Stomach (tissue), 4 donors: ENCODE data around the gene ATP11A.

Experiments used
- CTCF ChIP-seq, 7 experiments: fragments of 450-650 bp in 4 of 7; fragments of 200-600 bp in 3 of 7; sonication (generic) in 3 of 7; IDR thresholded peaks; one replicate each; pipeline ENCODE4 v1.5.1; 2016 to 2019; ENCODE audit warnings: antibody characterized with exemption in 7 of 7, control low read depth in 2 of 7, mild to moderate bottlenecking in 1 of 7
- POLR2A ChIP-seq, 4 donors: fragments of 450-650 bp; IDR thresholded peaks; one replicate each; pipeline ENCODE4 v1.6.1; 2016; ENCODE audit warnings: antibody characterized with exemption in 4 of 4, control low read depth in 2 of 4, mild to moderate bottlenecking in 1 of 4, moderate library complexity in 1 of 4
- POLR2AphosphoS5 ChIP-seq, 3 donors: sonication (generic); formaldehyde crosslinking; IDR thresholded peaks; one replicate each; pipeline ENCODE4 v1.6.1; 2016; ENCODE audit warnings: antibody characterized with exemption in 3 of 3

- TF ChIP-seq CTCF (IDR thresholded peaks at IDR 0.05): no peak
- no peak for TF ChIP-seq POLR2A (IDR thresholded peaks at IDR 0.05)
- no peak for TF ChIP-seq POLR2AphosphoS5 (IDR thresholded peaks at IDR 0.05)
Observed at GRCh38 chr13:112874751-112875300, 185.0 kb downstream of the ATP11A start.
